ENCODE results near the gene PIK3R1. TPM values are rescaled to one million over a fixed set of nuclear protein-coding genes. Genes with fewer than 3 reads are reported as not detected.

PIK3R1 gene
- total RNA-seq, 1 donor from 2014 or later, result 27.4 TPM

DNA sequence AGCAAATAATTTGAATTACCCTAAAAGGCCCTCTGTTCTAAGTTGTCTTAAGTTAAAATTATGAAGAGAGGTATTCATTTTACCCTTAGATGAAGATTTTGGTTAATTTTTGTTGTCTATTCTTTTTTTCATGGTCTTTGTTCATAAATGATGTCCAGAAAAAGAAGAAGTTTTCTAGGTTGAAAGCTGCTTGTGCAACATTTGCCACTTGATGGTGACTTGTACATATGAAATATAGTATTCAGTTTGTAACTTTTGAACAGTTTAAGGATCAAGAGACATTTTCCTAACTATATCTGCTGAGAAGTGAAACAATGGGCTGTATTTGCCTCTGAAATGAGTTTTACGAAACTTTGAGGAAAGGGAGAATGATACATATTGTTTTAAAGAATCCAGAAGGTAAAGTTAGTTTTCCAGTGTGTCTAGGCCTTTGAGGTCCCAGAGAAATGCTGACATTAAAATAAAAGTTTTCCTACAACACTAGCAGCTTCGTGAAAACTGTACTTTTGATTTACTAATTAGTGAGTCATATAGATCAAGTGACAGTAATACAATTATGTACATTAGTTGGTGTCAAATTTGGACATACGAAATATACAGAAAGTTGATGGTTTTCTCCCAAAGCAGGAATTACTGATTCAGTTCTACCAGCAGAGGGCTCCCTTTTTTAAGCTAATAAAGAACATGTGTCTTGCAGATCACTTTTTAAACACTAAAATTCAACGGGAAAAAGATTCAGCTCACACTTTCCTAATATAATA, 70.5 kb downstream of the PIK3R1 start:
- Mint-ChIP-seq H3K27me3 (ENCODE audit: unreplicated experiment) (no peaks in the 10 kb centered on the region), H3K9me3 (ENCODE audit: unreplicated experiment) (no peaks in the 10 kb centered on the region), H3K4me3 (ENCODE audit: unreplicated experiment) (no peak overlapping the region), H3K36me3 (ENCODE audit: unreplicated experiment) (peaks cover 14% of the 10 kb centered on the region), H3K27ac (ENCODE audit: unreplicated experiment) (no peak overlapping the region), H3K4me1 (ENCODE audit: unreplicated experiment) (peaks cover 44% of the 10 kb centered on the region)
- TF ChIP-seq, protein P1, sequence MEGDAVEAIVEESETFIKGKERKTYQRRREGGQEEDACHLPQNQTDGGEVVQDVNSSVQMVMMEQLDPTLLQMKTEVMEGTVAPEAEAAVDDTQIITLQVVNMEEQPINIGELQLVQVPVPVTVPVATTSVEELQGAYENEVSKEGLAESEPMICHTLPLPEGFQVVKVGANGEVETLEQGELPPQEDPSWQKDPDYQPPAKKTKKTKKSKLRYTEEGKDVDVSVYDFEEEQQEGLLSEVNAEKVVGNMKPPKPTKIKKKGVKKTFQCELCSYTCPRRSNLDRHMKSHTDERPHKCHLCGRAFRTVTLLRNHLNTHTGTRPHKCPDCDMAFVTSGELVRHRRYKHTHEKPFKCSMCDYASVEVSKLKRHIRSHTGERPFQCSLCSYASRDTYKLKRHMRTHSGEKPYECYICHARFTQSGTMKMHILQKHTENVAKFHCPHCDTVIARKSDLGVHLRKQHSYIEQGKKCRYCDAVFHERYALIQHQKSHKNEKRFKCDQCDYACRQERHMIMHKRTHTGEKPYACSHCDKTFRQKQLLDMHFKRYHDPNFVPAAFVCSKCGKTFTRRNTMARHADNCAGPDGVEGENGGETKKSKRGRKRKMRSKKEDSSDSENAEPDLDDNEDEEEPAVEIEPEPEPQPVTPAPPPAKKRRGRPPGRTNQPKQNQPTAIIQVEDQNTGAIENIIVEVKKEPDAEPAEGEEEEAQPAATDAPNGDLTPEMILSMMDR (IDR thresholded peaks at IDR 0.05), result peak; percentile 82
- no peak for DNase-seq (ENCODE audit: extremely low spot score, unreplicated experiment)

DNA sequence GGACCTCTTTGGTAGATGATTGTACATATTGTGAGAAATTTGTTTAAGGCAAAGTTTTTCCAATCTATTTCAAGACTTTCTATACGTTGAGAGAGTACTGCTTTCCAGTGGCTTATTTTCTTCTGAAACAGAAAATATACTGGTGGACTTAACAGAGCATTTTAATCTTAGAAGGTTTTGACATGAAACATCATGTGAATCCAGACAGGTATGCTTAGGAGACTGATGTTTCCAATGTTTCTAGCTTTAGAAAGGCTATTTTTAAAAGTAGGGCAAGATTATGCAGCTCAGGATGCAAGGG, 71.0 kb downstream of the PIK3R1 start:
- TF ChIP-seq, protein P1 (IDR thresholded peaks at IDR 0.05), result no peak
- DNase-seq (ENCODE audit: extremely low spot score, unreplicated experiment), result no peak
- Mint-ChIP-seq H3K27ac (ENCODE audit: unreplicated experiment) (no peak overlapping the region), H3K9me3 (ENCODE audit: unreplicated experiment) (no peaks in the 10 kb centered on the region), H3K36me3 (ENCODE audit: unreplicated experiment) (peaks cover 12% of the 10 kb centered on the region), H3K27me3 (ENCODE audit: unreplicated experiment) (no peaks in the 10 kb centered on the region), H3K4me1 (ENCODE audit: unreplicated experiment) (peaks cover 48% of the 10 kb centered on the region), H3K4me3 (ENCODE audit: unreplicated experiment) (no peak overlapping the region)

DNA sequence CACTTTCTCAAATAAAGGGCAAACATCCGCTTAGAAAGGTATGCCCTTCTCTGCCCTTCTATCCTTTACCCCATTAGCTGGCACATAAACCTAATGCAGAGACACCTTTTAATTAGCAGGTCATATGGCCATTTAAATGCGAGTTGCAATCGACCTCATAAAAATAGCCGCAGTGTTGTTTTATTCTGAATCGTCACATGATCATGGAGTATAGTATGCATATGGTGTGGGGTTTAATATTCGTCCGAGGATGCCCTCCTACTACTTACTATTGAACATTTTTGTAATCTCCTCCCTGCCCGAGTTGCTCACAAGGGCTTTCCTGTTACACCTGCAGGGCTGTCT, 72.0 kb downstream of the PIK3R1 start:
- no peaks in the 10 kb centered on the region for H3K9me3 Mint-ChIP-seq (ENCODE audit: unreplicated experiment)
- DNase-seq (ENCODE audit: extremely low spot score, unreplicated experiment), result no peak
- peak overlapping the region; percentile 89 for H3K27ac Mint-ChIP-seq (ENCODE audit: unreplicated experiment)
- TF ChIP-seq, protein P1 (IDR thresholded peaks at IDR 0.05), result no peak
- no peaks in the 10 kb centered on the region for H3K27me3 Mint-ChIP-seq (ENCODE audit: unreplicated experiment)
- peaks cover 6% of the 10 kb centered on the region for H3K36me3 Mint-ChIP-seq (ENCODE audit: unreplicated experiment)
- H3K4me3 Mint-ChIP-seq (ENCODE audit: unreplicated experiment), result peak overlapping the region; percentile 84
- H3K4me1 Mint-ChIP-seq (ENCODE audit: unreplicated experiment), result peaks cover 58% of the 10 kb centered on the region

DNA sequence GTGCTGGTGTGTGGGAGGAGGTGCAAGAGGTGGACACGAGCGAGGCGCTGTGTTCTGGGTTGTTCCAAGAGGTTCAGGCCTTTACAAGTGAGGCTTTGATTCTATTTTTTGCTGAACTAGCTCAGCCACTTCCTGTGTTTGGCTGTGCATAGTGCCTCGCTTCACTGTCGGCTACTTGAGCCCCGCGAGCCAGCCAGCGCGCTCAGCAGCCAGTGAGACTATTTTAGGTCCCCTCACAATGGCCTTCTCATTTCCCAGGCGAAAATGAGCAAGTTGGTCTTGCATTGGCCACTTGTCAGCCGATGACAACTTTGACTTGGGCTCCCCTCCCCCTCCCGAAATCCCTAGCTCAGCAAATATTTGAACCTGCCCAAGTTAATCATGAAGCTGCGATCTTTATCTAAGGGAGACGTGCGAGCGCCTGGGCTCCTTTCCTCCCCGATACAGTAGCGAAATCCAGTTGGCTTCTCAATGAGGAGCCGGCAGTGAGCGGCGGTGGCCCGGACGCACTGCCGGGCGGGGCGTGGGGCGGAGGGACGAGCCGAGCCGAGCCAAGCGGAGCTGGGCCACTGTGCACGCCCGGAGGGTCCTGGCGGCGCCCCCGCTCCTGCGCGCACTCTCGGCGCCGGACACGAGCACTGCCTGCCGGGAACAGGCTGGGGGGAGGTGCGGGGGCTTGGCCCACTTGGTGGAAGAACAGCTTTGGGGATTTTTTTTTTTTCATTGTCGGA, 72.6 kb downstream of the PIK3R1 start:
- TF ChIP-seq, protein P1 (IDR thresholded peaks at IDR 0.05), result no peak
- peak; percentile 87 for DNase-seq (ENCODE audit: extremely low spot score, unreplicated experiment)

DNA sequence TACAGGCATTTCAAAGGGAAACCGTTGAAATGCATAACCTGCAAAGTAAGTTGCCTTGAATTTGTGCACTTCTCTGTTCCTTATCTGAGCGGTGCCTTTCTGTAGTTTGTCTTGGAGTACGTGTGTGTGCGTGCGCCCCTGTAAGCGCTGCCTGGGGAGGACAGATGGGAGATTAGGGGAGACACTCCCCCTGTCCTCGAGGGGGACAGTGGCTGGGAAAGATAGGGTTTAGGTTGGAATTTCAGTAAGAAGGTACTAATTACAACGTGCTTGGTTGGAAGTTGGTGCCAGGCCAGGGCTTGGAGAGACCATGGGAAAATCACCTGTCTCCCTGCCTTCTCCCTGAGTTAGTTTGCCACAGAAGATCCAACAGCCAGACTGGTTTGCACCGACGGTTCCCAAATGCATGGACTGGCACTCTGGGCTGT, 73.2 kb downstream of the PIK3R1 start:
- Mint-ChIP-seq H3K27me3 (ENCODE audit: unreplicated experiment) (no peaks in the 10 kb centered on the region), H3K4me3 (ENCODE audit: unreplicated experiment) (peak overlapping the region; percentile 84), H3K27ac (ENCODE audit: unreplicated experiment) (peak overlapping the region; percentile 89), H3K4me1 (ENCODE audit: unreplicated experiment) (peaks cover 62% of the 10 kb centered on the region), H3K9me3 (ENCODE audit: unreplicated experiment) (no peaks in the 10 kb centered on the region), H3K36me3 (ENCODE audit: unreplicated experiment) (peaks cover 12% of the 10 kb centered on the region)
- TF ChIP-seq, protein P1 (IDR thresholded peaks at IDR 0.05), result no peak
- DNase-seq (ENCODE audit: extremely low spot score, unreplicated experiment), result no peak

More for the DNA sequence above, 72.6 kb downstream of the PIK3R1 start:
- no peaks in the 10 kb centered on the region for H3K9me3 Mint-ChIP-seq (ENCODE audit: unreplicated experiment)
- H3K27me3 Mint-ChIP-seq (ENCODE audit: unreplicated experiment), result no peaks in the 10 kb centered on the region
- H3K27ac Mint-ChIP-seq (ENCODE audit: unreplicated experiment), result peak overlapping the region; percentile 89
- peaks cover 62% of the 10 kb centered on the region for H3K4me1 Mint-ChIP-seq (ENCODE audit: unreplicated experiment)
- H3K4me3 Mint-ChIP-seq (ENCODE audit: unreplicated experiment), result peak overlapping the region; percentile 84
- H3K36me3 Mint-ChIP-seq (ENCODE audit: unreplicated experiment), result peaks cover 11% of the 10 kb centered on the region

All from osteocyte (in vitro differentiated cells).